Testis (tissue), 2 donors: ENCODE data around the gene BICD1.

Source experiments
- CTCF ChIP-seq, 3 experiments: fragments of 450-650 bp in 2 of 3; fragments of 200-600 bp in 1 of 3; sonication (generic) in 1 of 3; IDR thresholded peaks; one replicate each; pipeline ENCODE4 v1.5.1; 2016 to 2019; ENCODE audit warnings: antibody characterized with exemption in 3 of 3, mild to moderate bottlenecking in 2 of 3, moderate library complexity in 1 of 3
- POLR2A ChIP-seq: fragments of 450-650 bp; IDR thresholded peaks from one replicate; pipeline ENCODE4 v1.6.1; 2017; ENCODE audit warnings: antibody characterized with exemption, mild to moderate bottlenecking, moderate library complexity

GRCh38 chr12:32390572-32391219 lies 284.0 kb downstream of the BICD1 start:
- TF ChIP-seq CTCF (IDR thresholded peaks at IDR 0.05) (no peak), POLR2A (no peak)
